ENCODE data around the gene ACER2. TPM values are rescaled to one million over a fixed set of nuclear protein-coding genes. Genes with fewer than 3 reads are reported as not detected.

The ACER2 gene
- total RNA-seq, 3 donors from 2014 or later (not counting 1 experiment from before 2014, with no cell fraction given) = 0.61 to 1.3 (median 1.2) TPM

DNA sequence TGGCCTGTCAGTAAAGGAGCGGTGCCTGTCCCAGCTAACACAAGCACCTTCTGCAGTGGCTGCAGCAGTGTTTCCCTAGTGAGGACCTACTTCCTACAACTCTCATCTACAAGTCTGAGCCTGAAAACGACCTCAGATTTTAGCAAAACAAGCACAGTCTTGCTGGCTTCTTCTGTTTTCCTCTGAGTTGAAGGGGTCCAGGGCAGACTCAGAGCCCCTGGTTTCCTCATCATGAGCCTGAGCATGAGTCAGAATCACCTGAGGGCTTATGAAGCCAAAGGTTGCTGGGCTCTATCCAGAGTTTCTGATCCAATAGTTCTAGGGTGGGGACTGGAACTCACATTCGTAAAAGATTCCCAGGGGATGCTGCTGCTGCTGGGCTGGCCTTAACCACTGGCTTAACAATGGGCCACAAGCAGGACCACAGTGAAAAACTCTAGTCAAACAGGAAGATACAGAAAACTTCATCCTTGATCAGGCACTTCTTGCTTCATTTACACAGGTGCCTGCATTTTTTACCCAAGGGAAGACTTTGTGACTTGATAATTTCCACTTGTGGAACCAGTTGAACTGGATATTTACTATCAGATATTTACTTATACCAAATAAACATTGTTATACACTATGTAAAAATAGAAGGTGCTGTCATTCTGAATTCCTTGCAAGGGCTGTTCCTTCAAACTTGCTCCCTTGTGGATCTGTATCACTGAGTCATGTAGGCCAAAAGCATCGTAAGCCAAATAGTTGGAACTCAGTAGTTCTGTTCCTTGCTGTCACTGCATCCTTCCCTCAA, 4.3 kb upstream of the ACER2 start:
- intact Hi-C loops (cut with micrococcal nuclease) = no loop called here
- Mint-ChIP-seq H3K4me1 (peaks cover 4 to 10% of the 10 kb centered on the region in 2 donors), H3K36me3 (no peaks in the 10 kb centered on the region), H3K9me3 (no peaks in the 10 kb centered on the region), H3K27ac (no peak overlapping the region), H3K4me3 (no peak overlapping the region), H3K27me3 (ENCODE audit: low read depth in 2 of 2) (no peaks in the 10 kb centered on the region)
- TF ChIP-seq, protein P1, sequence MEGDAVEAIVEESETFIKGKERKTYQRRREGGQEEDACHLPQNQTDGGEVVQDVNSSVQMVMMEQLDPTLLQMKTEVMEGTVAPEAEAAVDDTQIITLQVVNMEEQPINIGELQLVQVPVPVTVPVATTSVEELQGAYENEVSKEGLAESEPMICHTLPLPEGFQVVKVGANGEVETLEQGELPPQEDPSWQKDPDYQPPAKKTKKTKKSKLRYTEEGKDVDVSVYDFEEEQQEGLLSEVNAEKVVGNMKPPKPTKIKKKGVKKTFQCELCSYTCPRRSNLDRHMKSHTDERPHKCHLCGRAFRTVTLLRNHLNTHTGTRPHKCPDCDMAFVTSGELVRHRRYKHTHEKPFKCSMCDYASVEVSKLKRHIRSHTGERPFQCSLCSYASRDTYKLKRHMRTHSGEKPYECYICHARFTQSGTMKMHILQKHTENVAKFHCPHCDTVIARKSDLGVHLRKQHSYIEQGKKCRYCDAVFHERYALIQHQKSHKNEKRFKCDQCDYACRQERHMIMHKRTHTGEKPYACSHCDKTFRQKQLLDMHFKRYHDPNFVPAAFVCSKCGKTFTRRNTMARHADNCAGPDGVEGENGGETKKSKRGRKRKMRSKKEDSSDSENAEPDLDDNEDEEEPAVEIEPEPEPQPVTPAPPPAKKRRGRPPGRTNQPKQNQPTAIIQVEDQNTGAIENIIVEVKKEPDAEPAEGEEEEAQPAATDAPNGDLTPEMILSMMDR (IDR thresholded peaks at IDR 0.05) = no peak
- Histone ChIP-seq H3K27me3 (ENCODE audit: control insufficient read depth, insufficient read depth, low read length) (no peaks in the 10 kb centered on the region), H3K4me1 (ENCODE audit: control insufficient read depth, insufficient read depth, low read length) (peaks cover 11% of the 10 kb centered on the region), H3K36me3 (ENCODE audit: control insufficient read depth, insufficient read depth, low read length) (no peaks in the 10 kb centered on the region), H3K9me3 (ENCODE audit: control insufficient read depth, insufficient read depth, low read length) (no peaks in the 10 kb centered on the region), H3K27ac (ENCODE audit: low read length) (no peak overlapping the region), H3K4me3 (ENCODE audit: low read length) (no peak overlapping the region)
- WGBS (ENCODE audit: insufficient coverage) = 87% methylated on average over 4 of the region's 4 CpGs
- ATAC-seq (no peak), DNase-seq (no peak)

DNA sequence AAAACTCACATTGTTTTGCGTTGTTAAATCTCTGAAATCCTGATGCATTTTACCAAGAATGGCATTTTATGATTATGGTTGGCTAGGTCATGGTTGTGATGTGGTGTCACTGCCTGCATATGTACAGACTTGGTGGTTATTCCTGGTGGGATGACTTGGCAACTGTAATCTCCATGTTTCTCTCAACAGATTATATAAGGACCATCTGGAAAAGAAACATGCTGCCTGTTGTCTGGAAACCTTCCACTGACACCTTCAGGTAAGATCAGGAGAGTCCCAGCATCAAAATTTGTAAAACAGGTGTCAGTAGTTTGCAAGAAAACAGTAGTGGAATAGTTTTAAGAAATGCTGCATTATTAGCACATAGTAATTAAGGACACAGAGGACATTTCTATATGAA, 3.0 kb upstream of the ACER2 start:
- H3K9me3 ChIP-seq (ENCODE audit: control insufficient read depth, insufficient read depth, low read length) = no peaks in the 10 kb centered on the region
- H3K27ac Mint-ChIP-seq = peak overlapping the region in 1 of 2 donors; percentile 38
- no peaks in the 10 kb centered on the region for H3K9me3 Mint-ChIP-seq
- no peak for DNase-seq
- no peaks in the 10 kb centered on the region for H3K27me3 ChIP-seq (ENCODE audit: control insufficient read depth, insufficient read depth, low read length)
- no peak overlapping the region for H3K4me3 ChIP-seq (ENCODE audit: low read length)
- no peak overlapping the region for H3K27ac ChIP-seq (ENCODE audit: low read length)
- peaks cover 10 to 18% of the 10 kb centered on the region in 2 donors for H3K4me1 Mint-ChIP-seq
- TF ChIP-seq, protein P1 (IDR thresholded peaks at IDR 0.05) = no peak
- no peak for ATAC-seq
- H3K27me3 Mint-ChIP-seq (ENCODE audit: low read depth in 2 of 2) = no peaks in the 10 kb centered on the region
- 100% methylated on average over 1 of the region's 1 CpG for WGBS (ENCODE audit: insufficient coverage)
- no peaks in the 10 kb centered on the region for H3K36me3 Mint-ChIP-seq
- H3K36me3 ChIP-seq (ENCODE audit: control insufficient read depth, insufficient read depth, low read length) = no peaks in the 10 kb centered on the region
- H3K4me1 ChIP-seq (ENCODE audit: control insufficient read depth, insufficient read depth, low read length) = peaks cover 18% of the 10 kb centered on the region
- intact Hi-C loops (cut with micrococcal nuclease) = no loop called here
- no peak overlapping the region for H3K4me3 Mint-ChIP-seq

DNA sequence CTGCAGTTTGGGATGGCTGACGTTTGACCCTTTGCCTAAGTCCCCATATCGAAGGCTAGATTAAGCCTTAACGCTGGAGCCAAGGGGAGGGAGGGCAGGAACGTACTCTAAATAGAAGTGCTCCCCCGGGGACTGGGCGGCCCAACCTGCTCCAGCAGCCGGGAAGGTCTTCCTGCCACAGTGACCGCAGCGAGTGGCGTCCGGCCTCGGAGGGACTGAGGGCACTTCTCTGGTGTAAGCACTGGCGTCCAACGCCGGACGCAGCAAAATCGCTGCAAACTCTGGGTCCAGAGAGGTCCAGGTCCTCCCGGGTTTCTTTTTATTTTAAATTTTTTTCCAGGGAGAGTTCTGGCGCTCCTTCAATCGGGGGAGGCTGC, 505 bp upstream of the ACER2 start:
- H3K4me1 ChIP-seq (ENCODE audit: control insufficient read depth, insufficient read depth, low read length) = peaks cover 18% of the 10 kb centered on the region
- Mint-ChIP-seq H3K4me3 (peak overlapping the region; percentile 98), H3K27ac (peak overlapping the region in 1 of 2 donors; percentile 87), H3K36me3 (no peaks in the 10 kb centered on the region), H3K27me3 (ENCODE audit: low read depth in 2 of 2) (no peaks in the 10 kb centered on the region), H3K4me1 (peaks cover 10 to 18% of the 10 kb centered on the region in 2 donors), H3K9me3 (no peaks in the 10 kb centered on the region)
- TF ChIP-seq, protein P1 (IDR thresholded peaks at IDR 0.05) = no peak
- DNase-seq (no peak), ATAC-seq (peak in 2 of 3 donors; percentile 3 to 9)
- H3K27me3 ChIP-seq (ENCODE audit: control insufficient read depth, insufficient read depth, low read length) = no peaks in the 10 kb centered on the region
- peak overlapping the region; percentile 89 for H3K4me3 ChIP-seq (ENCODE audit: low read length)
- H3K9me3 ChIP-seq (ENCODE audit: control insufficient read depth, insufficient read depth, low read length) = no peaks in the 10 kb centered on the region
- WGBS (ENCODE audit: insufficient coverage) = 6% methylated on average over 20 of the region's 20 CpGs
- peak overlapping the region; percentile 0 for H3K27ac ChIP-seq (ENCODE audit: low read length)
- intact Hi-C loops (cut with micrococcal nuclease) = loop anchor here (1.0 kb wide), 1 partner anchor 28 kb away; the partner anchor contains the start of gene RPS6
- no peaks in the 10 kb centered on the region for H3K36me3 ChIP-seq (ENCODE audit: control insufficient read depth, insufficient read depth, low read length)
